IPS-15b (cell line): ENCODE measurements around the gene CKAP2L.

Experiments
- H3K27me3 ChIP-seq: one replicate; pipeline ENCODE4 v1.6.1; 2013; ENCODE audit warnings: low read length; ENCODE audit not compliant: control insufficient read depth, insufficient read depth
- H3K36me3 ChIP-seq: one replicate; pipeline ENCODE4 v1.6.1; 2013; ENCODE audit warnings: low read length; ENCODE audit not compliant: control insufficient read depth, insufficient read depth
- H3K4me1 ChIP-seq: one replicate; pipeline ENCODE4 v1.6.1; 2013; ENCODE audit warnings: mild to moderate bottlenecking, low read length; ENCODE audit not compliant: control insufficient read depth, insufficient read depth
- H3K4me3 ChIP-seq: one replicate; pipeline ENCODE4 v1.5.1; 2013; ENCODE audit warnings: low read depth, low read length
- H3K9ac ChIP-seq: one replicate; pipeline ENCODE4 v1.6.1; 2013; ENCODE audit warnings: low read depth, mild to moderate bottlenecking, low read length
- H3K9me3 ChIP-seq: one replicate; pipeline ENCODE4 v1.6.1; 2013; ENCODE audit warnings: mild to moderate bottlenecking, low read length; ENCODE audit not compliant: control insufficient read depth, insufficient read depth

The CKAP2L gene

GRCh38 chr2:112728378-112729175 is 35.8 kb downstream of the CKAP2L start:
- Histone ChIP-seq H3K9me3 (no peaks in the 10 kb centered on the region), H3K9ac (no peak overlapping the region), H3K4me3 (no peak overlapping the region), H3K36me3 (no peaks in the 10 kb centered on the region), H3K4me1 (no peaks in the 10 kb centered on the region), H3K27me3 (no peaks in the 10 kb centered on the region)

- Histone ChIP-seq H3K36me3 (no peaks in the 10 kb centered on the region), H3K9ac (no peak overlapping the region), H3K4me3 (no peak overlapping the region), H3K9me3 (no peaks in the 10 kb centered on the region), H3K27me3 (no peaks in the 10 kb centered on the region), H3K4me1 (no peaks in the 10 kb centered on the region)
Observed at GRCh38 chr2:112728029-112728362, 36.4 kb downstream of the CKAP2L start.

GRCh38 chr2:112727276-112728028 is 37.0 kb downstream of the CKAP2L start:
- H3K4me3 ChIP-seq, result no peak overlapping the region
- H3K9me3 ChIP-seq, result no peaks in the 10 kb centered on the region
- H3K36me3 ChIP-seq, result no peaks in the 10 kb centered on the region
- no peak overlapping the region for H3K9ac ChIP-seq
- H3K4me1 ChIP-seq, result no peaks in the 10 kb centered on the region
- H3K27me3 ChIP-seq, result no peaks in the 10 kb centered on the region

GRCh38 chr2:112726487-112727190 is 37.8 kb downstream of the CKAP2L start:
- Histone ChIP-seq H3K9me3 (no peaks in the 10 kb centered on the region), H3K27me3 (no peaks in the 10 kb centered on the region), H3K4me3 (no peak overlapping the region), H3K4me1 (no peaks in the 10 kb centered on the region), H3K9ac (peak overlapping the region; percentile 13), H3K36me3 (no peaks in the 10 kb centered on the region)

- Histone ChIP-seq H3K4me3 (no peak overlapping the region), H3K9me3 (no peaks in the 10 kb centered on the region), H3K27me3 (no peaks in the 10 kb centered on the region), H3K9ac (no peak overlapping the region), H3K4me1 (no peaks in the 10 kb centered on the region), H3K36me3 (no peaks in the 10 kb centered on the region)
Observed at GRCh38 chr2:112725545-112726457, 38.6 kb downstream of the CKAP2L start.

- H3K27me3 ChIP-seq, result no peaks in the 10 kb centered on the region
- H3K9ac ChIP-seq, result no peak overlapping the region
- H3K36me3 ChIP-seq, result no peaks in the 10 kb centered on the region
- H3K9me3 ChIP-seq, result no peaks in the 10 kb centered on the region
- H3K4me3 ChIP-seq, result no peak overlapping the region
- H3K4me1 ChIP-seq, result no peaks in the 10 kb centered on the region
Observed at GRCh38 chr2:112724591-112725525, 39.6 kb downstream of the CKAP2L start.

- H3K4me3 ChIP-seq, result no peak overlapping the region
- no peaks in the 10 kb centered on the region for H3K27me3 ChIP-seq
- no peaks in the 10 kb centered on the region for H3K36me3 ChIP-seq
- no peak overlapping the region for H3K9ac ChIP-seq
- H3K9me3 ChIP-seq, result no peaks in the 10 kb centered on the region
- no peaks in the 10 kb centered on the region for H3K4me1 ChIP-seq
Observed at GRCh38 chr2:112723995-112724394, 40.4 kb downstream of the CKAP2L start.

- no peaks in the 10 kb centered on the region for H3K9me3 ChIP-seq
- H3K4me1 ChIP-seq, result no peaks in the 10 kb centered on the region
- H3K36me3 ChIP-seq, result no peaks in the 10 kb centered on the region
- H3K9ac ChIP-seq, result no peak overlapping the region
- H3K4me3 ChIP-seq, result no peak overlapping the region
- H3K27me3 ChIP-seq, result no peaks in the 10 kb centered on the region
Observed at GRCh38 chr2:112723547-112723940, 40.9 kb downstream of the CKAP2L start.

GRCh38 chr2:112722816-112723546 is 41.4 kb downstream of the CKAP2L start:
- Histone ChIP-seq H3K9ac (no peak overlapping the region), H3K27me3 (no peaks in the 10 kb centered on the region), H3K36me3 (no peaks in the 10 kb centered on the region), H3K4me1 (no peaks in the 10 kb centered on the region), H3K4me3 (no peak overlapping the region), H3K9me3 (no peaks in the 10 kb centered on the region)

- H3K4me3 ChIP-seq, result no peak overlapping the region
- H3K9ac ChIP-seq, result no peak overlapping the region
- no peaks in the 10 kb centered on the region for H3K4me1 ChIP-seq
- no peaks in the 10 kb centered on the region for H3K27me3 ChIP-seq
- no peaks in the 10 kb centered on the region for H3K36me3 ChIP-seq
- H3K9me3 ChIP-seq, result no peaks in the 10 kb centered on the region
Observed at GRCh38 chr2:112721819-112722522, 42.4 kb downstream of the CKAP2L start.
